ENCODE measurements around the gene FBN3.

Gene FBN3

GRCh38 chr19:8132858-8133458, 16.4 kb downstream of the FBN3 start:
- H3K36me3 ChIP-seq (ENCODE audit: control insufficient read depth, insufficient read depth, low read length), result peaks cover 59% of the 10 kb centered on the region

GRCh38 chr19:8131517-8131916, 17.9 kb downstream of the FBN3 start:
- Histone ChIP-seq H3K9me3 (ENCODE audit: control insufficient read depth, insufficient read depth, low read depth, low read length) (no peaks in the 10 kb centered on the region), H3K4me3 (ENCODE audit: low read depth, low read length) (no peak overlapping the region), H3K9ac (ENCODE audit: low read length) (no peak overlapping the region), H3K27me3 (ENCODE audit: control insufficient read depth, insufficient read depth, low read length) (no peaks in the 10 kb centered on the region), H3K27ac (ENCODE audit: low read depth, low read length) (no peak overlapping the region), H3K4me1 (ENCODE audit: control insufficient read depth, insufficient read depth, low read length) (no peaks in the 10 kb centered on the region), H3K36me3 (ENCODE audit: control insufficient read depth, insufficient read depth, low read length) (peaks cover 63% of the 10 kb centered on the region)

More at GRCh38 chr19:8132858-8133458, 16.4 kb downstream of the FBN3 start:
- H3K9me3 ChIP-seq (ENCODE audit: control insufficient read depth, insufficient read depth, low read depth, low read length), result no peaks in the 10 kb centered on the region
- no peak overlapping the region for H3K4me3 ChIP-seq (ENCODE audit: low read depth, low read length)
- H3K9ac ChIP-seq (ENCODE audit: low read length), result no peak overlapping the region
- no peaks in the 10 kb centered on the region for H3K27me3 ChIP-seq (ENCODE audit: control insufficient read depth, insufficient read depth, low read length)
- no peak overlapping the region for H3K27ac ChIP-seq (ENCODE audit: low read depth, low read length)
- no peaks in the 10 kb centered on the region for H3K4me1 ChIP-seq (ENCODE audit: control insufficient read depth, insufficient read depth, low read length)

GRCh38 chr19:8129061-8129618, 20.3 kb downstream of the FBN3 start:
- H3K4me1 ChIP-seq (ENCODE audit: control insufficient read depth, insufficient read depth, low read length), result no peaks in the 10 kb centered on the region
- H3K9ac ChIP-seq (ENCODE audit: low read length), result no peak overlapping the region
- no peak overlapping the region for H3K27ac ChIP-seq (ENCODE audit: low read depth, low read length)
- no peak overlapping the region for H3K4me3 ChIP-seq (ENCODE audit: low read depth, low read length)
- H3K36me3 ChIP-seq (ENCODE audit: control insufficient read depth, insufficient read depth, low read length), result peaks cover 65% of the 10 kb centered on the region
- H3K27me3 ChIP-seq (ENCODE audit: control insufficient read depth, insufficient read depth, low read length), result no peaks in the 10 kb centered on the region
- no peaks in the 10 kb centered on the region for H3K9me3 ChIP-seq (ENCODE audit: control insufficient read depth, insufficient read depth, low read depth, low read length)

DNA sequence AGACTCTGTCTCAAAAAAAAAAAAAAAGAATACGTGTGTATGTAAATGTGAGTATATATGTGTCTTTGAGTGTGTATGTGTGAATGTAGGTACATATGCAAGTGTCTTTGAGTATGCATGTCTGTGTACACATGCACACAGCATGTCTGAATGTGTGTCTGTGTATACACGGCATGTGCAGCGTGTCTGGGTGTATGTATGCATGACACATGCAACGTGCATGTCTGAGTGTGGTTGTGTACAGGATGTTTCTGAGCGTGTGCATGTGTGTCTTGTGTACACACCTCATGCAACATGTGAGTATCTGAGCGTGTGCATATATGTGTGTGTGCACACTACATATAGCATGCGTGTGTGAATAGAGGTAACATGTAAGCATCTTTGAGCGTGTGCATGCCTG, 20.8 kb downstream of the FBN3 start:
- H3K27ac ChIP-seq (ENCODE audit: low read depth, low read length), result no peak overlapping the region
- H3K9ac ChIP-seq (ENCODE audit: low read length), result no peak overlapping the region
- no peaks in the 10 kb centered on the region for H3K4me1 ChIP-seq (ENCODE audit: control insufficient read depth, insufficient read depth, low read length)
- H3K36me3 ChIP-seq (ENCODE audit: control insufficient read depth, insufficient read depth, low read length), result peaks cover 71% of the 10 kb centered on the region
- no peaks in the 10 kb centered on the region for H3K9me3 ChIP-seq (ENCODE audit: control insufficient read depth, insufficient read depth, low read depth, low read length)
- H3K4me3 ChIP-seq (ENCODE audit: low read depth, low read length), result no peak overlapping the region
- H3K27me3 ChIP-seq (ENCODE audit: control insufficient read depth, insufficient read depth, low read length), result no peaks in the 10 kb centered on the region

DNA sequence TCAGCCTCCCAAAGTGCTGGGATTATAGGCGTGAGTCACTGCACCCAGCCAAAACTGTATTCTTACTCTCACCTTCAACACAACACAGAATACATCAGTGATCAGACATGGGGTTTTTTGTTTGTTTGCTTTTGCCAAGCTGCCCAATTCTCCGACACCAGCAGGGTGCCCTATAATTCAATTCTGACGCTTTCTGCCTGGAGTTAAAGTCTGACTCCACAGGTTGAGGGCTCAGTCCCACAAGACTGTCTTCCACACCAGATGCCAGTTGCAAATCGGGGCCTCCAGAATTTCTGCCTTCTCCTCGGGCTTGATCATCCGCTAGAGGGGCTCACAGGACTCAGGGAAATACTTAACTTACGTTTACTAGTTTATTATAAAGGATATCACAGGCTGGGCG, 22.1 kb downstream of the FBN3 start:
- Histone ChIP-seq H3K27ac (ENCODE audit: low read depth, low read length) (no peak overlapping the region), H3K9ac (ENCODE audit: low read length) (no peak overlapping the region), H3K4me3 (ENCODE audit: low read depth, low read length) (no peak overlapping the region), H3K36me3 (ENCODE audit: control insufficient read depth, insufficient read depth, low read length) (peaks cover 68% of the 10 kb centered on the region), H3K4me1 (ENCODE audit: control insufficient read depth, insufficient read depth, low read length) (no peaks in the 10 kb centered on the region), H3K27me3 (ENCODE audit: control insufficient read depth, insufficient read depth, low read length) (no peaks in the 10 kb centered on the region), H3K9me3 (ENCODE audit: control insufficient read depth, insufficient read depth, low read depth, low read length) (no peaks in the 10 kb centered on the region)

GRCh38 chr19:8126511-8126910, 22.9 kb downstream of the FBN3 start:
- H3K9me3 ChIP-seq (ENCODE audit: control insufficient read depth, insufficient read depth, low read depth, low read length), result no peaks in the 10 kb centered on the region
- no peak overlapping the region for H3K27ac ChIP-seq (ENCODE audit: low read depth, low read length)
- no peaks in the 10 kb centered on the region for H3K4me1 ChIP-seq (ENCODE audit: control insufficient read depth, insufficient read depth, low read length)
- no peaks in the 10 kb centered on the region for H3K27me3 ChIP-seq (ENCODE audit: control insufficient read depth, insufficient read depth, low read length)
- H3K36me3 ChIP-seq (ENCODE audit: control insufficient read depth, insufficient read depth, low read length), result peaks cover 64% of the 10 kb centered on the region
- no peak overlapping the region for H3K9ac ChIP-seq (ENCODE audit: low read length)
- no peak overlapping the region for H3K4me3 ChIP-seq (ENCODE audit: low read depth, low read length)

GRCh38 chr19:8126008-8126407, 23.4 kb downstream of the FBN3 start:
- Histone ChIP-seq H3K4me3 (ENCODE audit: low read depth, low read length) (no peak overlapping the region), H3K9ac (ENCODE audit: low read length) (no peak overlapping the region), H3K36me3 (ENCODE audit: control insufficient read depth, insufficient read depth, low read length) (peaks cover 59% of the 10 kb centered on the region), H3K4me1 (ENCODE audit: control insufficient read depth, insufficient read depth, low read length) (peaks cover 5% of the 10 kb centered on the region; the same call in 1 of the 2 replicates), H3K9me3 (ENCODE audit: control insufficient read depth, insufficient read depth, low read depth, low read length) (no peaks in the 10 kb centered on the region), H3K27me3 (ENCODE audit: control insufficient read depth, insufficient read depth, low read length) (no peaks in the 10 kb centered on the region), H3K27ac (ENCODE audit: low read depth, low read length) (no peak overlapping the region)

- peaks cover 12% of the 10 kb centered on the region; the same call in 1 of the 2 replicates for H3K4me1 ChIP-seq (ENCODE audit: control insufficient read depth, insufficient read depth, low read length)
- no peak overlapping the region for H3K27ac ChIP-seq (ENCODE audit: low read depth, low read length)
- no peak overlapping the region for H3K4me3 ChIP-seq (ENCODE audit: low read depth, low read length)
- no peaks in the 10 kb centered on the region for H3K27me3 ChIP-seq (ENCODE audit: control insufficient read depth, insufficient read depth, low read length)
- no peaks in the 10 kb centered on the region for H3K9me3 ChIP-seq (ENCODE audit: control insufficient read depth, insufficient read depth, low read depth, low read length)
- peaks cover 52% of the 10 kb centered on the region for H3K36me3 ChIP-seq (ENCODE audit: control insufficient read depth, insufficient read depth, low read length)
- H3K9ac ChIP-seq (ENCODE audit: low read length), result peak overlapping the region; percentile 33
Observed at GRCh38 chr19:8123683-8124082, 25.7 kb downstream of the FBN3 start.

- H3K9ac ChIP-seq (ENCODE audit: low read length), result peak overlapping the region; percentile 60
- no peak overlapping the region for H3K4me3 ChIP-seq (ENCODE audit: low read depth, low read length)
- peak overlapping the region; percentile 58 for H3K27ac ChIP-seq (ENCODE audit: low read depth, low read length)
- H3K36me3 ChIP-seq (ENCODE audit: control insufficient read depth, insufficient read depth, low read length), result peaks cover 51% of the 10 kb centered on the region
- no peaks in the 10 kb centered on the region for H3K27me3 ChIP-seq (ENCODE audit: control insufficient read depth, insufficient read depth, low read length)
- no peaks in the 10 kb centered on the region for H3K9me3 ChIP-seq (ENCODE audit: control insufficient read depth, insufficient read depth, low read depth, low read length)
- peaks cover 12% of the 10 kb centered on the region; the same call in 1 of the 2 replicates for H3K4me1 ChIP-seq (ENCODE audit: control insufficient read depth, insufficient read depth, low read length)
Observed at GRCh38 chr19:8120636-8121480, 28.5 kb downstream of the FBN3 start.

GRCh38 chr19:8117991-8118390, 31.4 kb downstream of the FBN3 start:
- H3K9me3 ChIP-seq (ENCODE audit: control insufficient read depth, insufficient read depth, low read depth, low read length), result no peaks in the 10 kb centered on the region
- no peak overlapping the region for H3K4me3 ChIP-seq (ENCODE audit: low read depth, low read length)
- no peak overlapping the region for H3K27ac ChIP-seq (ENCODE audit: low read depth, low read length)
- peaks cover 37% of the 10 kb centered on the region for H3K36me3 ChIP-seq (ENCODE audit: control insufficient read depth, insufficient read depth, low read length)
- H3K27me3 ChIP-seq (ENCODE audit: control insufficient read depth, insufficient read depth, low read length), result no peaks in the 10 kb centered on the region
- H3K9ac ChIP-seq (ENCODE audit: low read length), result no peak overlapping the region
- H3K4me1 ChIP-seq (ENCODE audit: control insufficient read depth, insufficient read depth, low read length), result peaks cover 12% of the 10 kb centered on the region; the same call in 1 of the 2 replicates
